MCF 10A (cell line): ENCODE data around the gene PPP2R2C. TPM values are rescaled to one million over a fixed set of nuclear protein-coding genes. Genes with fewer than 3 reads are reported as not detected.

Experiments used
- BruUV-seq: library from RNA; stranded (reverse); fragments of 400-500 nt; replicated peaks from 2 replicates; lab custom pipeline; 2021; lab: Mats Ljungman, UMichigan
- CTCF ChIA-PET: fragments of 300-600 bp; sonication (Branson Sonifier 250); formaldehyde crosslinking; extraction: SDS; loops from one replicate; lab custom pipeline; 2021; ENCODE audit warnings: antibody characterized with exemption, inconsistent platforms; lab: Yijun Ruan, JAX
- POLR2A ChIA-PET: fragments of 300-600, 350-650 bp; sonication (Branson Sonifier 250); formaldehyde crosslinking; extraction: SDS; loops from one replicate; lab custom pipeline; 2020; ENCODE audit warnings: antibody characterized with exemption, inconsistent platforms; lab: Yijun Ruan, JAX
- DNase-seq: peaks from one replicate; pipeline ENCODE4 v3.0.0-alpha.2; 2018; ENCODE audit not compliant: unreplicated experiment
- H3K27ac Mint-ChIP-seq: one replicate; pipeline ENCODE4 v1.8.0; 2022; ENCODE audit warnings: mild to moderate bottlenecking, low read depth, mixed read lengths; ENCODE audit not compliant: unreplicated experiment
- H3K27me3 Mint-ChIP-seq: one replicate; pipeline ENCODE4 v1.8.0; 2022; ENCODE audit warnings: mixed read lengths; ENCODE audit not compliant: insufficient read depth, unreplicated experiment
- H3K36me3 Mint-ChIP-seq: one replicate; pipeline ENCODE4 v1.8.0; 2022; ENCODE audit warnings: mild to moderate bottlenecking, moderate library complexity, mixed read lengths; ENCODE audit not compliant: insufficient read depth, unreplicated experiment
- H3K4me1 Mint-ChIP-seq: one replicate; pipeline ENCODE4 v1.8.0; 2022; ENCODE audit warnings: mixed read lengths; ENCODE audit not compliant: insufficient read depth, unreplicated experiment
- H3K4me3 Mint-ChIP-seq: one replicate; pipeline ENCODE4 v1.8.0; 2022; ENCODE audit warnings: mild to moderate bottlenecking, moderate library complexity, mixed read lengths; ENCODE audit not compliant: unreplicated experiment
- H3K9me3 Mint-ChIP-seq: one replicate; pipeline ENCODE4 v1.8.0; 2022; ENCODE audit warnings: mixed read lengths; ENCODE audit not compliant: unreplicated experiment
- CTCF ChIP-seq: fragments of 200-600 bp; IDR thresholded peaks from one replicate; pipeline ENCODE4 v1.8.0; 2022; ENCODE audit warnings: antibody characterized with exemption, mild to moderate bottlenecking; ENCODE audit not compliant: unreplicated experiment
- intact Hi-C: fragments of 100-400 bp; cut with micrococcal nuclease; formaldehyde crosslinking; loops from 2 replicates; pipeline ENCODE4 v1.14.1; 2022
- total RNA-seq: library from RNA; stranded (reverse); gene quantifications from 2 replicates; pipeline ENCODE4 v1.2.3, GENCODE V29; 2022

Gene PPP2R2C
- total RNA-seq, 1 experiment from 2014 or later = 3.6 TPM

- Mint-ChIP-seq H3K27me3 (no peaks in the 10 kb centered on the region), H3K36me3 (no peaks in the 10 kb centered on the region), H3K4me3 (no peak overlapping the region), H3K4me1 (peaks cover 8% of the 10 kb centered on the region), H3K27ac (no peak overlapping the region), H3K9me3 (no peaks in the 10 kb centered on the region)
- CTCF ChIA-PET = interaction anchor here (0.7 to 0.8 kb wide), 2 partner anchors 20 to 200 kb away, joined by 4 read pairs; no protein-coding TSS in a partner anchor
- BruUV-seq = no TSS peak
- TF ChIP-seq CTCF = no peak
- POLR2A ChIA-PET = interaction anchor here (1.2 kb wide), 1 partner anchor 14 kb away, joined by 3 read pairs; no protein-coding TSS in a partner anchor
- DNase-seq = no peak
- intact Hi-C loops = no loop called here
These were observed 125.9 kb downstream of the PPP2R2C start for GRCh38 chr4:6346373-6347110.

GRCh38 chr4:6345866-6346265 lies 126.5 kb downstream of the PPP2R2C start:
- no TSS peak for BruUV-seq
- CTCF ChIA-PET = interaction anchor here (0.8 to 2.0 kb wide), 2 partner anchors 19 to 95 kb away, joined by 3 to 6 read pairs; no protein-coding TSS in a partner anchor
- Mint-ChIP-seq H3K27ac (no peak overlapping the region), H3K9me3 (no peaks in the 10 kb centered on the region), H3K4me3 (no peak overlapping the region), H3K27me3 (no peaks in the 10 kb centered on the region), H3K4me1 (peaks cover 8% of the 10 kb centered on the region), H3K36me3 (no peaks in the 10 kb centered on the region)
- no peak for TF ChIP-seq CTCF
- POLR2A ChIA-PET = no interaction called here
- DNase-seq = no peak
- intact Hi-C loops = no loop called here

- intact Hi-C loops = no loop called here
- H3K27ac Mint-ChIP-seq = no peak overlapping the region
- CTCF ChIA-PET = interaction anchor here (0.8 to 6.0 kb wide), 10 partner anchors 13 to 737 kb away, joined by 3 to 53 read pairs (median 6); no protein-coding TSS in a partner anchor
- H3K36me3 Mint-ChIP-seq = no peaks in the 10 kb centered on the region
- no TSS peak for BruUV-seq
- POLR2A ChIA-PET = interaction anchor here (1.1 kb wide), 1 partner anchor 12 kb away, joined by 3 read pairs; no protein-coding TSS in a partner anchor
- H3K4me1 Mint-ChIP-seq = peaks cover 8% of the 10 kb centered on the region
- TF ChIP-seq CTCF = no peak
- no peak overlapping the region for H3K4me3 Mint-ChIP-seq
- no peak for DNase-seq
- no peaks in the 10 kb centered on the region for H3K27me3 Mint-ChIP-seq
- H3K9me3 Mint-ChIP-seq = no peaks in the 10 kb centered on the region
These were observed 127.2 kb downstream of the PPP2R2C start for GRCh38 chr4:6345096-6345830.
